ENCODE measurements around the gene RASSF4. TPM values are rescaled to one million over a fixed set of nuclear protein-coding genes. Genes with fewer than 3 reads are reported as not detected.

RASSF4 gene, protein sequence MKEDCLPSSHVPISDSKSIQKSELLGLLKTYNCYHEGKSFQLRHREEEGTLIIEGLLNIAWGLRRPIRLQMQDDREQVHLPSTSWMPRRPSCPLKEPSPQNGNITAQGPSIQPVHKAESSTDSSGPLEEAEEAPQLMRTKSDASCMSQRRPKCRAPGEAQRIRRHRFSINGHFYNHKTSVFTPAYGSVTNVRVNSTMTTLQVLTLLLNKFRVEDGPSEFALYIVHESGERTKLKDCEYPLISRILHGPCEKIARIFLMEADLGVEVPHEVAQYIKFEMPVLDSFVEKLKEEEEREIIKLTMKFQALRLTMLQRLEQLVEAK
- total RNA-seq (1 to 10 TPM; 1.6 to 1.8 TPM), polyA plus RNA-seq (under 1 TPM; 0.08 to 0.21 TPM)

DNA sequence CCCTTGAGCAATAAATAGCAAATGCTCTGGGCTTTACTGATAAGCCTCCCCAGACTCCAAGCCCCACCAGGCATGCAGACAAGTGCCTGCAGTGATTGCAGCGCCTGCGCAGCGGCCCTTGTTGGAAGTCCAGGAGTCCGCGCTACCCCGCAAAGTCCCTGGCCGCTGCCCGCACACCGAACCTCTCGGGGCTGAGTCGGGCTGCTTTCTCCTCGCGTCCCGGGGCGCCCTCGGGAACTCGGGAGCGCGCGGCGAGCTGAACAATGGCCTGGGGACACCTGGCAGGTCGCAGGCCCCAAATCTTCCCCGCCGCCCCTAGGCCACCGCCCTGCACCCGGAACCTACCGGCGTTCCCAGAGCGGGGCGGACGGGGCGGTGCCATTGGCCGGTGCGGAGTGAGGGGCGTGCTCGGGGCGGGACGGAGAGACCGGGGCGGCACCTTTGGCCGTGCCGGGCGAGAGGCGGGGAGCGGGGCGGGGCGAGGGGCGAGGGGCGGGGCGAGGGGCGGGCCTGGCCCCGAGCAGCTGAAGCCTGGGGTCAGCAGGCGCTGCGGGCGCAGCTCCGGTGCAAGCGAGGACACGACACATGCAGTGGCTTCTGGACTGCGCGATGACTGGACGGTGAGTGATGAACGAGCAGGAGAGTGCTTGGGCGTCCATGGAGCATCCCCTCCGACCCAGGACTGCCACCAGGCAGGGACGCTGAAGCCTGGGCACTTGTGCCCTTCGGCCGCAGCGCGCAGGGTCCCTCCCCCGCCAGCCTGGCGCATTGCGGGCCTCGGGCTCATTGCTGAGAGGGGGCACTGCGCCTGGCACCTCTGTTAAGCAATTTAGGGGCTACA lies at the start of gene RASSF4:
TSS of gene RASSF4 (plus strand) at position 556 of the 841 bp plus-strand sequence. CDS start 10,401 bp downstream, outside the sequence.
- ChIA-PET CTCF (ENCODE audit: partially characterized antibody) (no interaction called here), POLR2A (ENCODE audit: partially characterized antibody) (interaction anchor here (1.0 to 1.2 kb wide), 2 partner anchors 41 to 81 kb away, joined by 4 to 5 read pairs; no protein-coding TSS in a partner anchor)
- intact Hi-C loops (cut with micrococcal nuclease), result loop anchor here (1.0 to 10.0 kb wide), 4 partner anchors 15 to 85 kb away; partner anchors contain the start of gene ZNF22
- no peaks in the 10 kb centered on the region for H3K27me3 Mint-ChIP-seq
- Histone ChIP-seq H3K9me3 (ENCODE audit: control insufficient read depth in 1 of 2, low read length in 2 of 2) (no peaks in the 10 kb centered on the region), H3K27ac (ENCODE audit: low read depth, low read length) (peak within 1 kb of the TSS; percentile 57), H3K36me3 (ENCODE audit: insufficient read depth, low read length) (no peaks in the 10 kb centered on the region), H3K4me3 (ENCODE audit: low read length in 2 of 2) (peak within 1 kb of the TSS; percentile 66 to 77), H3K27me3 (ENCODE audit: insufficient read depth, low read length) (no peaks in the 10 kb centered on the region), H3K4me1 (ENCODE audit: insufficient read depth, low read length) (peaks cover 26% of the 10 kb centered on the region)
- no peaks in the 10 kb centered on the region for H3K9me3 Mint-ChIP-seq
- peak within 1 kb of the TSS; percentile 88 to 91 (median 89) for H3K4me3 Mint-ChIP-seq
- peaks cover 9 to 30% (median 23%) of the 10 kb centered on the region in 4 donors for H3K4me1 Mint-ChIP-seq
- peak within 1 kb of the TSS; percentile 63 to 92 (median 78) for H3K27ac Mint-ChIP-seq
- peak; percentile 87 to 90 (median 89) for DNase-seq
- H3K36me3 Mint-ChIP-seq, result peaks cover 6 to 11% of the 10 kb centered on the region in 2 donors

DNA sequence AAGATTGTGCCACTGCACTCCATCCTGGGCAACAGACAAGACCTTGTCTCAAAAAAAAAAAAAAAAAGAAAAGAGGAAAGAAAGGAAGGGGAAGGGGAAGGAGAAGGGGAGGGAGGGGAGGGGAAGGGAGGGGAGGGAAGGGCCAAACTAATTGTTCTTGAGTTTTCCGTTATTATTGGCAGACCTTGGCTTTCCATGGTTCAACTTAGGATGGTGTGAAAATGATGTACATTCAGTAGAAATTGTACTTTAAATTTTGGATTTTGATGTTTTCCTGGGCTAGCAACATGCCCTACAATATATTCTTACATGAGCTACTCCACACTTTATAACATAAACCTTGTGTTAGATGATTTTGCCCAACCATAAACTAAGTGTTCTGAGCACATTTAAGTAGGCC lies 49.7 kb upstream of the RASSF4 start:
- Histone ChIP-seq H3K27me3 (ENCODE audit: insufficient read depth, low read length) (no peaks in the 10 kb centered on the region), H3K36me3 (ENCODE audit: insufficient read depth, low read length) (no peaks in the 10 kb centered on the region), H3K27ac (ENCODE audit: low read depth, low read length) (no peak overlapping the region), H3K4me1 (ENCODE audit: insufficient read depth, low read length) (peaks cover 15% of the 10 kb centered on the region), H3K4me3 (ENCODE audit: low read length in 2 of 2) (no peak overlapping the region), H3K9me3 (ENCODE audit: control insufficient read depth in 1 of 2, low read length in 2 of 2) (no peaks in the 10 kb centered on the region)
- Mint-ChIP-seq H3K27me3 (peaks cover 3% of the 10 kb centered on the region in 2 donors), H3K4me1 (peaks cover 7 to 17% (median 13%) of the 10 kb centered on the region in 4 donors), H3K9me3 (no peaks in the 10 kb centered on the region), H3K36me3 (no peaks in the 10 kb centered on the region), H3K4me3 (no peak overlapping the region), H3K27ac (no peak overlapping the region)
- intact Hi-C loops (cut with micrococcal nuclease), result no loop called here
- CTCF ChIA-PET (ENCODE audit: partially characterized antibody), result no interaction called here
- POLR2A ChIA-PET (ENCODE audit: partially characterized antibody), result no interaction called here
- no peak for DNase-seq

- H3K36me3 ChIP-seq (ENCODE audit: insufficient read depth, low read length), result no peaks in the 10 kb centered on the region
- Mint-ChIP-seq H3K27ac (no peak overlapping the region), H3K27me3 (peaks cover 3% of the 10 kb centered on the region in 2 donors), H3K4me1 (peaks cover 7 to 17% (median 13%) of the 10 kb centered on the region in 4 donors), H3K4me3 (no peak overlapping the region), H3K9me3 (no peaks in the 10 kb centered on the region), H3K36me3 (no peaks in the 10 kb centered on the region)
- H3K4me3 ChIP-seq (ENCODE audit: low read length in 2 of 2), result no peak overlapping the region
- no peak for DNase-seq
- ChIA-PET CTCF (ENCODE audit: partially characterized antibody) (no interaction called here), POLR2A (ENCODE audit: partially characterized antibody) (no interaction called here)
- intact Hi-C loops (cut with micrococcal nuclease), result no loop called here
- no peaks in the 10 kb centered on the region for H3K9me3 ChIP-seq (ENCODE audit: control insufficient read depth in 1 of 2, low read length in 2 of 2)
- H3K4me1 ChIP-seq (ENCODE audit: insufficient read depth, low read length), result peaks cover 15% of the 10 kb centered on the region
- no peak overlapping the region for H3K27ac ChIP-seq (ENCODE audit: low read depth, low read length)
- no peaks in the 10 kb centered on the region for H3K27me3 ChIP-seq (ENCODE audit: insufficient read depth, low read length)
Observed at GRCh38 chr10:44910602-44911001, 49.0 kb upstream of the RASSF4 start.

DNA sequence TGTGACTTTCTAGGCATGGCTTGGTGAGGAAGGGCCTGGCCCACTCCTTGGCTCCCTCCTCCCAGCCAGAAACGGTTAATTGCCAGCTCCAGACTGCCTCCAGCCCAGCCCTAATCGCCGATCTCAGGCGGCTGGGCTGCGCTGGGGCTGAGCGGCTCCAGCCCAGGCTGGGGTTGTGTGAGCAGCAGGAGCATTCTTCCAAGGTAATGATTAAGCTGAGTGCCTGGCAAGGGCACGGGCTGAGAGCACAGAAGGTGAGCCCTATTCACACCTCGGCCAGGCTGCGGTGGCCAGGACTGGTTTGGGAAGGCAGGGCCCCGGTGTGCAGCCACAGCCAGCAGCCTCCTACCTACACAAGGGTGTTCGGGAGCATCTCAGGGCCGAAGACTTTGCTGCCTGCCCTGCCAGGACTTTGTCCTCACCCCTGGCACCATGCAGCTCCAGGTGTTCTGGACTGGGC lies 48.5 kb upstream of the RASSF4 start, which contains the start of gene TMEM72:
TSS of gene TMEM72 (plus strand) at position 257 of the 460 bp plus-strand sequence. CDS start at position 433, 176 bp downstream.
- Mint-ChIP-seq H3K27ac (no peak within 1 kb of the TSS), H3K27me3 (peaks cover 3% of the 10 kb centered on the region in 2 donors), H3K9me3 (no peaks in the 10 kb centered on the region), H3K4me1 (peaks cover 7 to 17% (median 13%) of the 10 kb centered on the region in 4 donors), H3K4me3 (no peak within 1 kb of the TSS), H3K36me3 (no peaks in the 10 kb centered on the region)
- Histone ChIP-seq H3K9me3 (ENCODE audit: control insufficient read depth in 1 of 2, low read length in 2 of 2) (no peaks in the 10 kb centered on the region), H3K36me3 (ENCODE audit: insufficient read depth, low read length) (no peaks in the 10 kb centered on the region), H3K27ac (ENCODE audit: low read depth, low read length) (no peak within 1 kb of the TSS), H3K4me1 (ENCODE audit: insufficient read depth, low read length) (peaks cover 15% of the 10 kb centered on the region), H3K27me3 (ENCODE audit: insufficient read depth, low read length) (no peaks in the 10 kb centered on the region), H3K4me3 (ENCODE audit: low read length in 2 of 2) (no peak within 1 kb of the TSS)
- POLR2A ChIA-PET (ENCODE audit: partially characterized antibody), result no interaction called here
- CTCF ChIA-PET (ENCODE audit: partially characterized antibody), result no interaction called here
- intact Hi-C loops (cut with micrococcal nuclease), result no loop called here
- no peak for DNase-seq

- peaks cover 15% of the 10 kb centered on the region for H3K4me1 ChIP-seq (ENCODE audit: insufficient read depth, low read length)
- no peaks in the 10 kb centered on the region for H3K36me3 ChIP-seq (ENCODE audit: insufficient read depth, low read length)
- Mint-ChIP-seq H3K36me3 (no peaks in the 10 kb centered on the region), H3K27me3 (peaks cover 3 to 5% of the 10 kb centered on the region in 2 donors), H3K4me1 (peaks cover 7 to 17% (median 13%) of the 10 kb centered on the region in 4 donors), H3K9me3 (no peaks in the 10 kb centered on the region), H3K4me3 (no peak overlapping the region), H3K27ac (no peak overlapping the region)
- CTCF ChIA-PET (ENCODE audit: partially characterized antibody), result no interaction called here
- H3K27ac ChIP-seq (ENCODE audit: low read depth, low read length), result no peak overlapping the region
- no peaks in the 10 kb centered on the region for H3K9me3 ChIP-seq (ENCODE audit: control insufficient read depth in 1 of 2, low read length in 2 of 2)
- POLR2A ChIA-PET (ENCODE audit: partially characterized antibody), result no interaction called here
- no peak for DNase-seq
- intact Hi-C loops (cut with micrococcal nuclease), result no loop called here
- no peak overlapping the region for H3K4me3 ChIP-seq (ENCODE audit: low read length in 2 of 2)
- H3K27me3 ChIP-seq (ENCODE audit: insufficient read depth, low read length), result no peaks in the 10 kb centered on the region
Observed at GRCh38 chr10:44911951-44912350, 47.7 kb upstream of the RASSF4 start.

- peak overlapping the region in 5 of 7 donors; percentile 35 to 78 (median 64) for H3K27ac Mint-ChIP-seq
- H3K27ac ChIP-seq (ENCODE audit: low read depth, low read length), result no peak overlapping the region
- H3K36me3 Mint-ChIP-seq, result no peaks in the 10 kb centered on the region
- no peaks in the 10 kb centered on the region for H3K36me3 ChIP-seq (ENCODE audit: insufficient read depth, low read length)
- no peaks in the 10 kb centered on the region for H3K27me3 ChIP-seq (ENCODE audit: insufficient read depth, low read length)
- CTCF ChIA-PET (ENCODE audit: partially characterized antibody), result no interaction called here
- POLR2A ChIA-PET (ENCODE audit: partially characterized antibody), result no interaction called here
- no peaks in the 10 kb centered on the region for H3K9me3 Mint-ChIP-seq
- intact Hi-C loops (cut with micrococcal nuclease), result no loop called here
- DNase-seq, result peak in 2 of 5 donors; percentile 20 to 34
- no peaks in the 10 kb centered on the region for H3K9me3 ChIP-seq (ENCODE audit: control insufficient read depth in 1 of 2, low read length in 2 of 2)
- H3K4me1 Mint-ChIP-seq, result peaks cover 7 to 17% (median 13%) of the 10 kb centered on the region in 4 donors
- no peak overlapping the region for H3K4me3 ChIP-seq (ENCODE audit: low read length in 2 of 2)
- peaks cover 15% of the 10 kb centered on the region for H3K4me1 ChIP-seq (ENCODE audit: insufficient read depth, low read length)
- peaks cover 5% of the 10 kb centered on the region in 2 donors for H3K27me3 Mint-ChIP-seq
- H3K4me3 Mint-ChIP-seq, result peak overlapping the region in 7 of 8 donors; percentile 6 to 73 (median 55)
Observed at GRCh38 chr10:44913350-44914081, 46.1 kb upstream of the RASSF4 start.

Measured in CD4-positive, alpha-beta memory T cell (primary cell).